ENCODE results near the gene AIFM3. TPM values are rescaled to one million over a fixed set of nuclear protein-coding genes. Genes with fewer than 3 reads are reported as not detected.
A peak's percentile ranks its signal among the peaks of the same experiment; 100 is the strongest.

Gene AIFM3
- total and polyA plus RNA-seq, 2 of the 4 experiments (the other 2 are of a cell fraction) = 0.09 to 0.18 TPM

DNA sequence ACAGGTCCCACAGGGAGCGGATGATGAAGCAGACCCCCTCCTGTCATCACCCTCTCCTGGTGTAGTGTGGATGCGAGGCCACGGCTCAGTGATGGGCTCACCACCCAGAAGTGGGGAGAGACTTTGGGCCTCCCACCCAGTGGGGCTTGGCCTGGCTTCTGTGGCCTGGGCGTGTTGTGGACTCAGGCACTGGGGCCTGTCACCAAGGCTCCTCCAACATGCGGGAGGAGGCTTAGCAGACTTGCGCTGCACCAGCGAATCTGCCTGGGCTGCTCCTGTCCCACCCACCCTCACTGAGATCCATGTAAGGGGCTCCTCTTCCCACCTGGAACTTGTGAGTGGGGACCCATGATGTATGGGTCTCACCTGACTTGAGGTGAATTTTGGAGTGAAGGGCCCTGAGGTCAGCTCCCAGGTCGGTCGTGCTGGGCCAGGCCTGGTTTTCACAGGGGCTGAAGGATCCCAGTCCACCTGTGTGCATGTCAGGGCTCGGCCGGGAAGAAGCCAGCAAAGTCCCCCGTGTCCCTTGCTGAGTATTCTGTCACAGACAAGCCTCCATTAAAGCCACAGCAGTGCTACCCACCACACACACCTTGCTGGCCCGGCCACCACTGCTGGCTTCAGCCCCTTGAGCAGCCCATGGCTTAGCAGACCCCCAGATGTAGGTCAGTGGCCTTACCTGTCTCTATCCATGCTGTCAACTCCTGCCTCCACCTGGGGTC, 30.6 kb downstream of the AIFM3 start:
- H3K4me2 ChIP-seq (ENCODE audit: low read depth, low read length) = no peak overlapping the region
- no peak overlapping the region for H3K4ac ChIP-seq (ENCODE audit: low read depth, low read length)
- TF ChIP-seq MAFK (IDR thresholded peaks at IDR 0.05; ENCODE audit: low read depth, low read length) (no peak), CHD1 (IDR thresholded peaks at IDR 0.05; ENCODE audit: low read depth, low read length) (no peak), RAD21 (IDR thresholded peaks at IDR 0.05; ENCODE audit: low read length) (no peak), MXI1 (IDR thresholded peaks at IDR 0.05; ENCODE audit: borderline replicate concordance, low read depth, low read length) (no peak), CEBPB (IDR thresholded peaks at IDR 0.05; ENCODE audit: low read depth, low read length) (no peak), RFX5 (IDR thresholded peaks at IDR 0.05; ENCODE audit: low read depth, low read length) (no peak), SMC3 (IDR thresholded peaks at IDR 0.05; ENCODE audit: low read depth, low read length) (no peak), NFE2L2 (IDR thresholded peaks at IDR 0.05; ENCODE audit: low read depth, low read length) (no peak), POLR2A (IDR thresholded peaks at IDR 0.05; ENCODE audit: low read depth, low read length) (no peak), MAZ (IDR thresholded peaks at IDR 0.05; ENCODE audit: borderline replicate concordance, low read depth, low read length) (no peak)
- TF ChIP-seq, protein P1, sequence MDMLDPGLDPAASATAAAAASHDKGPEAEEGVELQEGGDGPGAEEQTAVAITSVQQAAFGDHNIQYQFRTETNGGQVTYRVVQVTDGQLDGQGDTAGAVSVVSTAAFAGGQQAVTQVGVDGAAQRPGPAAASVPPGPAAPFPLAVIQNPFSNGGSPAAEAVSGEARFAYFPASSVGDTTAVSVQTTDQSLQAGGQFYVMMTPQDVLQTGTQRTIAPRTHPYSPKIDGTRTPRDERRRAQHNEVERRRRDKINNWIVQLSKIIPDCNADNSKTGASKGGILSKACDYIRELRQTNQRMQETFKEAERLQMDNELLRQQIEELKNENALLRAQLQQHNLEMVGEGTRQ (IDR thresholded peaks at IDR 0.05; ENCODE audit: low read depth, low read length) = no peak
- TF ChIP-seq, protein P2, sequence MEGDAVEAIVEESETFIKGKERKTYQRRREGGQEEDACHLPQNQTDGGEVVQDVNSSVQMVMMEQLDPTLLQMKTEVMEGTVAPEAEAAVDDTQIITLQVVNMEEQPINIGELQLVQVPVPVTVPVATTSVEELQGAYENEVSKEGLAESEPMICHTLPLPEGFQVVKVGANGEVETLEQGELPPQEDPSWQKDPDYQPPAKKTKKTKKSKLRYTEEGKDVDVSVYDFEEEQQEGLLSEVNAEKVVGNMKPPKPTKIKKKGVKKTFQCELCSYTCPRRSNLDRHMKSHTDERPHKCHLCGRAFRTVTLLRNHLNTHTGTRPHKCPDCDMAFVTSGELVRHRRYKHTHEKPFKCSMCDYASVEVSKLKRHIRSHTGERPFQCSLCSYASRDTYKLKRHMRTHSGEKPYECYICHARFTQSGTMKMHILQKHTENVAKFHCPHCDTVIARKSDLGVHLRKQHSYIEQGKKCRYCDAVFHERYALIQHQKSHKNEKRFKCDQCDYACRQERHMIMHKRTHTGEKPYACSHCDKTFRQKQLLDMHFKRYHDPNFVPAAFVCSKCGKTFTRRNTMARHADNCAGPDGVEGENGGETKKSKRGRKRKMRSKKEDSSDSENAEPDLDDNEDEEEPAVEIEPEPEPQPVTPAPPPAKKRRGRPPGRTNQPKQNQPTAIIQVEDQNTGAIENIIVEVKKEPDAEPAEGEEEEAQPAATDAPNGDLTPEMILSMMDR (conservative IDR thresholded peaks at IDR 0.05; ENCODE audit: low read depth, low read length) = no peak
- TF ChIP-seq, protein P3, sequence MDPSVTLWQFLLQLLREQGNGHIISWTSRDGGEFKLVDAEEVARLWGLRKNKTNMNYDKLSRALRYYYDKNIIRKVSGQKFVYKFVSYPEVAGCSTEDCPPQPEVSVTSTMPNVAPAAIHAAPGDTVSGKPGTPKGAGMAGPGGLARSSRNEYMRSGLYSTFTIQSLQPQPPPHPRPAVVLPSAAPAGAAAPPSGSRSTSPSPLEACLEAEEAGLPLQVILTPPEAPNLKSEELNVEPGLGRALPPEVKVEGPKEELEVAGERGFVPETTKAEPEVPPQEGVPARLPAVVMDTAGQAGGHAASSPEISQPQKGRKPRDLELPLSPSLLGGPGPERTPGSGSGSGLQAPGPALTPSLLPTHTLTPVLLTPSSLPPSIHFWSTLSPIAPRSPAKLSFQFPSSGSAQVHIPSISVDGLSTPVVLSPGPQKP (IDR thresholded peaks at IDR 0.05; ENCODE audit: borderline replicate concordance, low read depth, low read length) = no peak
- H2AK9ac ChIP-seq (replicated peaks; ENCODE audit: low read depth, low read length, poor library complexity) = peak overlapping the region; percentile 37
- POLR2A ChIA-PET (ENCODE audit: unreplicated experiment) = no interaction called here
- no peak overlapping the region for H3K18ac ChIP-seq (ENCODE audit: low read depth, low read length)
- ATAC-seq (ENCODE audit: low read depth) (no peak), DNase-seq (no peak)
- BruUV-seq (replicated peaks) = no TSS peak
- WGBS, 2 experiments (ENCODE audit: extremely low coverage in 2 of 2, insufficient read length in 1 of 2) = no CpG with 5 or more reads among the region's 13 CpGs
- no peak overlapping the region for H3K14ac ChIP-seq (replicated peaks; ENCODE audit: low read depth, low read length)
- peaks cover 11% of the 10 kb centered on the region for H3K4me1 ChIP-seq (ENCODE audit: control insufficient read depth, insufficient read depth, low read length)
- H3K36me3 ChIP-seq (ENCODE audit: control insufficient read depth, insufficient read depth, low read length) = peaks cover 51% of the 10 kb centered on the region
- 0 out of 2 replicates have a peak, but pooled peaks cover 4% of the 10 kb centered on the region for H3K9me1 ChIP-seq (ENCODE audit: insufficient read depth, low read length)
- in situ Hi-C loops (cut with MboI; ENCODE audit: low sequenced_read_pairs) = no loop called here
- H4K8ac ChIP-seq (ENCODE audit: low read depth in 2 of 2, low read length in 2 of 2) = no peak overlapping the region
- H4K91ac ChIP-seq (ENCODE audit: insufficient read depth, low read depth, low read length) = no peak overlapping the region
- no peak overlapping the region for H3K27ac ChIP-seq (ENCODE audit: insufficient read depth, low read length)
- no peak overlapping the region; the same call in 1 of the 2 replicates for H2AK5ac ChIP-seq (ENCODE audit: low read depth, low read length)
- H2BK120ac ChIP-seq (ENCODE audit: low read depth, low read length) = no peak overlapping the region
- H3K56ac ChIP-seq (ENCODE audit: extremely low read depth, insufficient read depth, low read length) = no peak overlapping the region
- H3K23ac ChIP-seq (ENCODE audit: low read depth, low read length) = no peak overlapping the region
- dilution Hi-C loops (cut with HindIII; ENCODE audit: low sequenced_read_pairs, unreplicated experiment) = no loop called here
- no peak overlapping the region for H3K9ac ChIP-seq (ENCODE audit: low read depth, low read length)
- no peaks in the 10 kb centered on the region for H3K27me3 ChIP-seq (ENCODE audit: control insufficient read depth, insufficient read depth, low read length)
- H2BK15ac ChIP-seq (ENCODE audit: low read depth, low read length) = no peak overlapping the region
- no peak overlapping the region for H4K5ac ChIP-seq (ENCODE audit: low read depth, low read length)
- peak overlapping the region; percentile 56 for H2AFZ ChIP-seq (replicated peaks; ENCODE audit: low read length, poor library complexity)
- no peak overlapping the region for H2BK20ac ChIP-seq (ENCODE audit: low read depth, low read length)
- peaks cover 9% of the 10 kb centered on the region; the same call in 1 of the 2 replicates for H4K20me1 ChIP-seq (ENCODE audit: insufficient read depth, low read length)
- CTCF ChIA-PET = no interaction called here
- H3K79me1 ChIP-seq (ENCODE audit: low read depth in 1 of 2, low read length in 2 of 2) = peaks cover 10 to 36% of the 10 kb centered on the region in 2 experiments; a peak in 3 of 4 replicates
- no peak overlapping the region for H3K4me3 ChIP-seq (ENCODE audit: insufficient read depth, low read depth, low read length)
- H2BK5ac ChIP-seq (ENCODE audit: low read depth, low read length, poor library complexity, severe bottlenecking) = no peak overlapping the region
- H3K9me3 ChIP-seq (ENCODE audit: control insufficient read depth, insufficient read depth, low read length) = no peaks in the 10 kb centered on the region
- intact Hi-C loops (cut with micrococcal nuclease) = no loop called here

Measured in IMR-90 (cell line).